GM19372 (cell line): Measurements from ENCODE around the gene RNU5B-1.

Experiments
- ATAC-seq: cut with Tn5 transposase; IDR thresholded peaks from one replicate; pipeline ENCODE4 v1.9.1; 2021; ENCODE audit warnings: mild to moderate bottlenecking, low read depth, moderate library complexity; ENCODE audit not compliant: unreplicated experiment

RNU5B-1 gene

DNA sequence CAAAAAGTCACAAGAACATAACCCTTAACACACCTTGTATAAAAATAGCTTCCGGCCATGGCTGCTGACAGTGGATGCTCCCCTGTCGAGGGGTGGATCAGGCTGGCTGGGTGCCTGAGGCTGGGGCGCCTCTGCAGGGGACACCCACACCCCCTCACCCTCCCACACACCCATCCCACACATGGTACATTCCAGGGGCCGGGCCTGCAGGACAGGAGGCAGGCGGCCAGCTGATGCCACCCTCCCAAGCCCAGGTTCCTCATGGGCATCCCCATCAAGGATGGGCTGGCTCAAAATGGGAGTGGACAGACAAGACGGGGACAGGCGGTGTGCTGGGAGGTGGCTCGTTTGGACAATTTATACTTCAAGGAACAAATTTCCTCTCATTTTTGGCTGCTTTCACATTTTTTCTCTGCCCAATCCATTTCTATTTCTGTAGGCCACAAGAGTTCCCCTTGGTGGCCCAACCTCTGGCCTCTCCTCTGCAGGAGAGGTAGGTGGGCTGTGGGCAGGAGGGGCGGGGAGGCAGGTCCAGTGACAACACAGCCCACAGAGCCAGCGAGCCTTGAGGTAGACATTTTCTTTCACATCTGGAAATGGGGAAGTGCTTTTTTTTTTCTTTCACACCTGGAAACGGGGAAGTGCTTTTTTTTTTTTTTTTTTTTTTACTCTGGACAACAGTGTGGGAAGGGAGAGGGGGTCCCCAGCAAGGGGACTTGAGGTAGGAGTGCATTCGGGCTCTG, 23.3 kb downstream of the RNU5B-1 start:
- ATAC-seq, result no peak

DNA sequence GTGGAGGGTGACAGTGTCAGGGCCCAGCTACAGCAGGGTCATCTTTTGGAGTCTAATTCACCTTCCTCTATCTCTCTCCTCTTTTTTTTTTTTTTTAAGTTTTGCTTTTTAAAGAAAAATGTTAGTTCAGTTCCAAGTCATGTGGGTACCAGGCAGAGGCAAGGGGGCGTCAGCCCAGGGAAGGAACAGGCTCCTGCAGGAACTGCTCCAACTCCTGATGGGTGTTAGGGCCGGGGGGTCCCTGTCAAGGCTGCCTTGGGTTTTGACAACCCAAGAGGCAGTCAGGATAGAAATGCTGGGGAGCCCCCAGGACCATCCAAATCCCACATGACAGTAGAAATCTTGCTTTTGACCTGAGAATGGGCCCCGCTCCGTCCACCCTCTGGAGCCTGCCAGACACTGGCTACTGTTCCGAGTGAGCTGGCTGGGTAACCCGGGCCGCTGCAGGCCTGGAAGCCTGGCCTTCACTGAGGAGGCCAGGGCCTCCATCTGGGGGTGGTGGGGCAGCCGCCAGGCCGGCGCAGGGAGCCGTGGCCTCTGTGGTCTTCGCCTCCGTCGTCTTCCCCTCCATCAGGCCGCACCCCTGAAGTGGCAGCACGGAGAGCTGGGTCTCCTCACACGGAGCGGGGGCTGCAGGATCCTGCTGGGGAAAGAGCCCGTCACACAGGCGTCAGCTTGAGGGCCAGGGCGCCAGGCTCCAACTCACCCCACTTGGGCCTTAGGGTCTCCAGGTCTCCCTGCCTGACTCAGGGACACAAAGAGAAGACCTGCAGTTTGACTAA, 24.2 kb downstream of the RNU5B-1 start:
- ATAC-seq, result no peak

DNA sequence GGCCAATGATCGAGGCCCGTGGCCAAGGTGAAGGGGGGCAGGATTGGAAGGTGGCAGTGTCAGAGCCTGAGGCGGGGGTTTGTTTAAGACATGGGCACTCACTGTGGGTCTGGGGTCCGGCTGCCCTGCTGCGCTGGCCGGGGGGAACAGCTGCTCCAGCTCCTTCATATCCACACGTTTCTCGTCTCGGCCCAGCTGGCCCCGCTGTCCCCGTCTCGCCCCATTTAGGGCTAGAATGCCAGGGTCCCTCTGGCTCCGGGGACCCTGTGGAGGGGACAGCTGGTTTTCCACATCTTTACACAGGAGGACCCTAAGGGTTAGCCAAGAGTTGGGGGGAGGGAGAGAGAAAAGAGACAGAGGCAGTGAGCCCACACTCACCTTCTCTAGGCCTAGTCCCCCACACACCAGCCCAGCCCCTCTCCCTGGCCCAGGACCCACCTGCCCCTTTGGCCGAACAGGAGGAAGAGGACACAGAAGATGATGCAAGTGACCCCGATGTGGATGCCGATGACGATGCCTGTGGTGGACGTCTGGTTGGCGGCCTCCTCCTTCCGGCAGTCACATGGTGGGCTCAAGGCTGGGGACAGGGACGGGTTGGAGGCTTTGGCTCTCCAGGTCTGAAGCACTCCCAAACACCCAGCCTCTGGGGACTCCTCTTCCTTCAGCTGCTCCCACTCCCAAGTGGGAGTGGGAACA, 25.0 kb downstream of the RNU5B-1 start:
- ATAC-seq, result no peak

DNA sequence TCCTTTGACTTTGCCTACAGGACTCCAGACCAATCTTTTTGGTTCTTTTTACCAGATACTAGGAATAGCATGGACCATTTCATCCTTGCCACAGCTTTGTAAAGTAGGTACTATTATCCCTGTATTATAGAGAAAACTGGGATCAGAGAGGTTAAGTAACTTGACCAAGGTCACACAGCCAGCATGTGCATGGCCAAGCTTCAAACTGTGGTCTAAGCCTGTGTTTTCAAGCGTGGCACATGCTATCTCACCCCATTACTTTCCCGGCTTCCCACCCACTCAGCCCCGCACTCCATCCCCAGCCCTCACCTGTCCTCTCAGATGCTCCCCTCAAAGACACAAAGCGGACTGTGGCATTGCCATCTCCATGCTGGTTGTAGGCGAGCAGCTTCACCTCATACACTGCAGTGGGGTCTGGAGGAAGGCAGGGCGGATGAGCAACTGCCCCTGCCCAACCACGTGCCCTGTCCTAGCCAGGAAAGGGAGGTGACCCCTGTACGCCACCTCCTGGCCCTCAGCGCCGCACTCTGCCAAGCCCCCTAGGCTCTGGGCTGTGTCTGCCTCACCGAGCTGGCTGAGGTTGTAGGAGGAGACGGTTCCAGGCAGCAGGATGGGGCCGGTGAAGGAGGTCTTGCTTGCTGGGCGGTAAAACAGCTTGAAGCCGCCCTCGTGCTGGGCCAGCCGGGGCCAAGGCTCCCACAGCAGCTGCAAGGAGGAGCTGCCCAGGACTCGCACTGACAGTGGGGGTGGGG, 25.7 kb downstream of the RNU5B-1 start:
- no peak for ATAC-seq

DNA sequence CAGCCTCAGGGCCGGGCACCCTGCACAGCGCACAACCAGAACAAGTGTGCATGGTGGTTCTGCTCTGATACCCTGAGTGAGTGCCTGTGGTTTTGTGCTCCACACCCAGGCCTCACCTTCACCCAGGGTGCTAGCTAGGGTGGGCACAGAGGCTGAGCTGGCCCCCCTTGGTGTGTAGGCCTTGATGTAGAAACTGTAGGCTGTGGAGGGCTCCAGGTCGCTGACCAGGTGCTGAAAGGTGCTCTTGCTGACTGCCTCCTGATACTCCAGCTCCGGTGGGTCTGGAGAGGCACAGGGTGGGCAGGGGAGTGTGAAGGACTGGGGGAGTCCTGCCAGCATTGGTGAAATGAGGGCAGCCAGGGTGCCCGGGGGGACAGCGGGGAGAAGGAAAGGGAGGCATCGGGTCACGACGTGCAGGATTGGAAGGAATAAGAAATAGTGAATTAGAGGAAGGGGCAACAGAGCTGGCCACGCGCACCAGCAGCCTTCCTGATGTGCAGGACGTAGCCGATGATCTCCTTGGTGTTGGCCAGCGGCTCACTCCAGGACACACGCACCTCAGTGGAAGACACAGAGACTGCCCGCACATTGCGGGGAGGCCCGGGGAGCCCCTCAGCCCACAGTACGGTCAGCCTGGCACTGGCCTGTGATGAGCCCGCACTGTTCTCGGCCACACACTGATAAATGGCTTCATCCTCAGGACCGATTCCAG, 26.6 kb downstream of the RNU5B-1 start:
- ATAC-seq, result no peak

DNA sequence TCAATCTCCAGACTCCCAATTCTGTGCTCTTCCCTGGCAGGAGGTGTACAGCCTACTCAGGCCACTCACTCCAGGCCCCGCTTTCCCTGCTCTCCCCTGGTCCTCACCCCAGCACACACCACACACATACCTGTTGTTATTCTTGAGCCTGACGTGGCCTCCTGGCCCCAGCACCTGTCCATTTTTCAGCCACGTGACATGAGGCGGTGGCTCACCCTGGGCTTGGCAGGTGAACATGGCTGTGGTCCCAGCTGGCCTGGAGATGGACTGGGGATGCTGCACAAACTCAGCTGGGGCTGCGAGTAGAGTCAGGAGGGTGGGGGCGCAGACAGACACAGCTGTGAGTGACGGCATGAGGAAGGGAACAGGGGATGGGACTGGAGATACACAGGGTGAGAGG, 27.3 kb downstream of the RNU5B-1 start:
- no peak for ATAC-seq

DNA sequence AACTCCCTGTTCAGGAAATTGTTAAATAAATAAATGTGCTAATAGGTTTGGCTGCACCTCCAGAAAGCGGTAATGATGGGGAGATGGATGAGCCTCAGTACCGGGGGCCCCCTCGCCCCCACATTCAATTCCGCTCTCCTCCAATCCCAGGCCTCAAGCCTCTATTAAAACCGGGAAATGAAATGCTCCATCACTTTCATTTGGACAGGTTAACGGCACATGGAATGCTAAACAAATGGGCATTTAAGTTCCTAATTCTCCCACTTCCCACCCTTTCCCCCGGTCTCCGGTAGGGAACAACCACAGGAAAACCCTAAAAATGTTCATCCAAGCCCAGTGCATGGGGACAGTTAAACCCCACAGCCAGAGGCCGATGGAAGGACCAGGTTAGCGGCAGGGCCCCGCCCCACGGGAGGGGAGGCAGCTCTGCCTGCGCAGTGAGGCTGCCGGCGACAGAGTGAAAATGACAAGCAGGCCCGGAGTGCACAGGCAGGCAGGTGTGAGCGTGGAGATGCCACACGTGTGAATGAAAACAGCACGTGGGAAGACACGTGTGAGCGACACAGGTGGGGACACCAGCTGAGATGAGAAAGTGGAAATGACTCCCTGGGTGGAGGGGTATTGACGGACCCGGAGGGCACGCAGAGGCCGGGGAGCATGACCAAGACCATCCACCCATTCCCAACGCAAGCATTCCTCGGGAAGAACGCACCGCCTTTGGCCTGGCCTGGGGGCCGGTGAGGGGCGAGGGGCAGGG, 28.1 kb downstream of the RNU5B-1 start:
- ATAC-seq, result no peak

DNA sequence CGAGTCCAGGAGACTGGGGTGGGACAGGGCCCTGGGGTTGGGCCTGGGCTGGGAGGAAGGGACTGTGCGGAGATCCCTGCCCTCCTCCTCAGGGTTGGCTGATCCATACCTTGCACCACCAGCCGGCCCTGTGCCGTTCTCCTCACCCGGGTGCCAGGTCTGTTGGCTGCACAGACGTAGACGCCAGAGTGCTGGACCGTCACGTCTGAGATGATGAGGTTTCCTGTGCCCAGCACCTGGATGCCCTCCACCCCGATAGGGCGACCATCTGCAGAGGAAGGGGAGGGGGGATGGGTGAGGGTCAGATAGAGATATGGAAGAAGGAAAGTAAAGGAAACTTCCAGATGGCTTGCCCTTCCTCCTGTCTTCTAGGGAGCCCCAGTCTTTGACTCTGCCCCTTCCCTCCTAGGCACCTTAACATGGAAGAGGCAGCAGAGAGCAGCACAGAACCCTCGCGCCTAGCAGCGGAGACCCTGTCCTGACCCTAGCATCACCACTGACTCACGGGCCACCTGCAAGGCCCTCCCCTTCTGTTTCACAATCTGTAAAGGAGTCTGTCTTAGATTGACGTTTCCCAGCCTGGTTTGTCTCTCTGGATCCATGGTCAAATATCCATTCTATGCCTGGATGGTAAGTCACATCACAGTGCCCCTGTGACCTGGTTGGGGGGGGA, 28.8 kb downstream of the RNU5B-1 start:
- ATAC-seq, result no peak

DNA sequence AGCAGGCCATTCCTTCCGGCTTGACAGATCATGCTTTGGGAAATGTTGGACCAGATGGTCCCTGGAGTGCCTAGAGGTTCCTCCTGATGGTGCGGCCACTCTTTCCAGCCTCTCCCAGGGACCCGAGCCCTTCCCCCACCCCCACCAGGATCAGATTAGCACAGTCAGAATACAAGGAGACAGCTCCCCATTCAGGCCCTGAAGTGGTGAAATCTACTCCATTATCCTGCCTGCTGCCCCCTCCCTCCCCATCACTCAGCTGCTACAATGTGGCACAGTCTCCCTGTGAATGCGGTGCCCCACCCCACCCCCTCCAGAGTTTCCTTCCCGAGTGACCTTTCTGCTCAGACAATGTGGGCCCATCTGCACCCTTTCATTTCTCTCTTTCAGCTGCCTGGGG, 29.4 kb downstream of the RNU5B-1 start:
- no peak for ATAC-seq

DNA sequence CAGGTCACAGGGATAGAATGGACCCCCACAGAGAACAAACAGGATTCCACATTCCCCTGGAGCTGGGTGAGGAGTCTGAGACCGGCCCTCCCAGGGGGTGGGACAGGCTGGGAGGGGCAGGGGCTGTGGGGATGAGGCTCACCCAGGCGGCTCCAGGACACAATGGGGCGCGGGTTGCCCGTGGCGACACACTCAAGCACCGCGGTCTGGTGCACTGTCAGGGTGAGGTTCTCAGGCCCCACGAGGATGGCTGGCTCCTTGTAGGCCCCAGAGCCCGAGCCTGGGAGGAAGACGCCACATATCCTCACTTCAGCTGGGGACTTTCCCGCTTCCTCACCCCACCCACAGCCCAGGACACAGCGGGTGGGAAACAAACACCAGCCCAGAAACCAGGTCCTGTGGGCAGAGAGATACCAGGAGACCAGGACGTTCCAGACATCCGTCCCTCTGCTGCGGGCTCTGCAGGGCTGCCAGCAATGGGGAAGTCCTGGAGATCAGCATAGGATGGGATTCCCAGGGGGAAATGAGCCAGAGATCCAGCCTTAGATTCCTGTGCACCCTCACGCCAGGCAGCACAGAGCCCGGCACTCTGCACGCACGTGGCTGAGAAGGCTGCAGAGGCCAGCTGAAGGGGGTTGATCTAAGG, 30.2 kb downstream of the RNU5B-1 start:
- ATAC-seq, result no peak

DNA sequence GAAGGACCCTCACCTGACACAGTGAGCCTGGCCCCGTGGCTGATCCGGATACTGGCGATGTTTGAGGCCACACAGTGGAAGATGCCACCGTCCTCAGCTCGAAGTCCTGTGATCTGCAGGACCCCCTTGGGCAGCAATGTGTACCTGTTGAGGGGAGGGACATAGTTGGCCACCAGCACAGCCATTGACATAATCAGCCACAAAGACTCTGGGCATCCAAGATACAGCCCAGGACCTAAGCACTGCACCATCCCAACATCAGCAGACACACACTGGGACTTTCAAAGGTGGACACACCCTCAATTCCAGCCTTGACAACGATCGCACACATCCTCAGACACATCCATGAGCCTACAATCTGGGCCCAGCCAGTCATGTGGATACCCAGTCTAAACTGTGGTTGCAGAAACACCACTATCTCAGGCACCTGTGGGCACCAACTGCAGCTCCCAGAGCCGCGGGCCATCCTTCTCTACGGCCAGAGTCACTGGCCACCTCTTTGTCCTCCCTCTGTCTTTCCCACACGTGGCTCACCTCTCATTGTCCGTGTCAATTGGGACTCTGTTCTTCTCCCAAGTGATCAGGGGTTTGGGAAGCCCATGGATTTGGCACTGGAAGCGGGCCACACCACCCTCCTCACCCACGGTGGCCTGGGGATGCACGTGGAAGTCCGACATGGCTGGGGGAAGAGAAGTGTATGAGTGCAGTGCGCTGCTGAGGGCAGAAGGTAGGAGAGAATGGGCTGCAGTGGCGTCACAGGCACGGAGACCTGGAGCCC, 31.0 kb downstream of the RNU5B-1 start:
- ATAC-seq, result no peak

DNA sequence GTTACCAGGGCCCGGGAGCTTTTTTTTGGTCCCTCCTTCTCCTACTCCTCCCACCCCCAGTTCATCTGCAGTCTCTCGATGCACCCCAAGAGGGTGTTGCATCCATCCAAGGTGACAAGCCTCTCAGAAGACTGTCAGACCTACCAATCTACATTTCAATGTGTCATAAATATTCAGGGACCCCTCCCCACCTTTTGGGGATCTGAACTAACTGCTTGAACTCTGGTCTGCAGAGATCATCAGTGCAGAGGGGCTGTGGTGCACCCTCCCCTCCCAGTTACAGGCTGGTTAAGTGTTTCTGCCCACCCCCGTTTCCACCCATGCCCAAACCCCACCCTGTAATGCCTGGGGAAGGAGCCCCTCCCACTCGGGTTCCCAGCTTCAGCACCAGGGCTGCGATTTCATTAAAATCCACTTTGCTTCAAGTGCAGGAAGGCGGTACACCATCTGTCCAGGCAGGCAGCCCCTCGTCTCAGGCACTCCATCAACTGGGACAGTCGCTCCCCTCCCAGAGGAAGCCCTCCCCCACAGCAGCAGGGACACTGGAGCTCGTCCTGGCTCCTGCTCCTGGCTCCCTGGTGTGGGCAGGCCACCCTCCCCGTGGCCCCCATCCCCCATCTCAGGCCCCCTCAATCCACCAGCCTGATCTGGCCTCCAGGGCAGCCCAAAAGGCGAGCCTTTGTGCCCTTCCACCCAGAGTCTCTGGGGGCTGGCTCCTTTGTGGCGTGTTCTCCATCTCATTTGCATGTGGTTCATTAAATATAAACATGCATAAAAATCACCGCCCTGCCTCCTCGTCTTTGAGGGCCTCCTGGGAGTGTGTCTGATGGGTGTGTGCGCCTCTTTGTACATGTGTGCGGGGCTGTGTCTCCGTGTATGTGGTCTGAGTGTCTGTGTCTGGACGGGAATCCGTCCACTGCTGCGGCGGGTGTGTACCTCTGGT, 32.3 kb downstream of the RNU5B-1 start:
- ATAC-seq, result no peak

DNA sequence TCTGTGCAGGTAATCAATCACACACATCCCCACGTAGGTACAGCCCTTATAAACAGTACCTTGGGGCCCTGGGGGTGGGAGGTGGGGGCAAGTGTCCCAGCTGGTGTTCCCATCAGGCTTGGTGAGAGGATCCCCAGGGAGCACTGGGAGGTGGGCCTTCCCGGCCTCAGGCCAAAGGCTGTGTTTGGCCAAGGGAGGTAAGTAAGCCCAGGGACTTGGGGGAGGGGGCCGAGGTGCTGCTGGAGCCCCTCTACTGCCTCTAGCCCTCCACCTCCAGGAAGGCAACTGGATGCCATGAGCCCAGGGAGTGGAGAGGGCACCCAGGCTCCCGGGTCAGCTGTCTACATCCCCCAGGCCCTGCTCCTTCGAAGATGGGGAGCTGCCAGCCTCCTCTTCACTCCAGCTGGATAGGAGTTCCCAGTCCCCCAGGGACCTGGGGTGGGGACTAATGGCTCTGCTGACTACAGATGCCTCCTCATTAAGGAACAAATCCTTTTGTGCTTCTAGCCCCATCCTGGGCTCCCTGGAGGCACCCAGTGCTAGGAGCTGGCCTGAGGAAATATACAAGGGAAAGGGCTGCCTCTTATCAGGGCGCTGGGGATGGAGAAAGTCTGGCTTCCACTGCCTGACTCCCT, 33.1 kb downstream of the RNU5B-1 start:
- no peak for ATAC-seq

DNA sequence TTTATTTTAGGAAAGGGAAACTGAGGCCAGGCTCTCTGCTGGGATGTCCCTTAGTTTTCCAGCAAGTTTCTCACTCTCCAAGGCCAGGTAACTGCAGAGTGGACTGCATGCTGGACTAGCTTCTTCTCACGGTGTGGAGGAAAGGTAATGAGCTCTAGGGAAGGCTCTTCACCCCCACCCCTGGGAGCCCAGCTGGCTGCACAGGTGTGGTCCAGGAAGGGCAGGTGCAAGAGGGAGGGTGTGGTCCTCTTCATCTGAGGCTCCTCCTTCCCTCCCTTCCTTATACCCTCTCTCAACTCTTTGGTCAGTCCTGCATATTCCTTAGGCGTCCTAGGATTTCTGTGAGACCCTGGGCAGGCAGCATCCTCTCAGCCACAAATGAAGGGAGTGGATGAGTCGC, 33.9 kb downstream of the RNU5B-1 start:
- ATAC-seq, result no peak

DNA sequence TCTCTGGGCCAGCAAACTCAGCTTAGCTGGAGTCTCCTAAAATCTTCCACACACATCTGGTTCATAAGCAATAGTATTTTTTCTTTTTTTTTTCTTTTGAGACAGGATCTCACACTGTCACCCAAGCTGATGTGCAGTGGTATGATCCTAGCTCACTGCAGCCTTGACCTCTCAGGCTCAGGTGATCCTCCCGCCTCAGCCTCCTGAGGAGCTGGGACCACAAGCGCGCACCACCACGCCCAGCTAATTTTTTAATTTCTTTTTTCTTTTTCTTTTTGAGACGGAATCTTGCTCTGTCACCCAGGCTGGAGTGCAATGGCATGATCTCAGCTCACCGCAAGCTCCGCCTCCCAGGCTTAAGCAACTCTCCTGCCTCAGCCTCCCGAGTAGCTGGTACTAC, 34.3 kb downstream of the RNU5B-1 start:
- ATAC-seq, result no peak

DNA sequence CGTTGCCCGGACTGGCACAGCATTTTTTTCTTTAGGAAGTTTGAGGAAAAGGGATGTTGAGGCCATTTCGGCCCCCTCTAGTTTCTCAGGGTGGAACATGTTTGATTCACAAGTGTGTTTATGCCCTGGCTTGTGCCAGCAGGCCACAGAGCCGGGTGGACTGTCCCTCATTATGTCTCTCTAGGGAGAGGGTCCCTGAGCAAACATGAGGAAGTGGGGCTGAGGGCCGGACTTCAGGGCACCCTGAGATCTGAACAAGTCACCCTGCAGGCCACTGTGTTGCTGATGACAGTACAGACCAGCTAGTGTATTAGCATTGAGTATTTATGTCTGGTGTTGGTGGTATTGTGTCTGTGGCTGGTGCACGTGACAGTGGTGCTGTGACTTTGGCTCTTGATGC, 34.9 kb downstream of the RNU5B-1 start:
- no peak for ATAC-seq
